ENCODE results near the gene FBLL1. TPM values are rescaled to one million over a fixed set of nuclear protein-coding genes. Genes with fewer than 3 reads are reported as not detected.

The FBLL1 gene
- total RNA-seq, 1 donor from 2014 or later: 3.8 TPM

- H3K27ac Mint-ChIP-seq (ENCODE audit: unreplicated experiment): no peak overlapping the region
- no peak for DNase-seq (ENCODE audit: extremely low spot score, unreplicated experiment)
- H3K27me3 Mint-ChIP-seq (ENCODE audit: unreplicated experiment): no peaks in the 10 kb centered on the region
- no peak overlapping the region for H3K4me3 Mint-ChIP-seq (ENCODE audit: unreplicated experiment)
- no peak for TF ChIP-seq CTCF (IDR thresholded peaks at IDR 0.05)
- peaks cover 1% of the 10 kb centered on the region for H3K36me3 Mint-ChIP-seq (ENCODE audit: unreplicated experiment)
- H3K4me1 Mint-ChIP-seq (ENCODE audit: unreplicated experiment): peaks cover 15% of the 10 kb centered on the region
- no peaks in the 10 kb centered on the region for H3K9me3 Mint-ChIP-seq (ENCODE audit: unreplicated experiment)
These were observed 1.3 kb upstream of the FBLL1 start for GRCh38 chr5:168527756-168528295.

- TF ChIP-seq CTCF (IDR thresholded peaks at IDR 0.05): no peak
- Mint-ChIP-seq H3K4me1 (ENCODE audit: unreplicated experiment) (peaks cover 15% of the 10 kb centered on the region), H3K27ac (ENCODE audit: unreplicated experiment) (no peak overlapping the region), H3K4me3 (ENCODE audit: unreplicated experiment) (peak overlapping the region; percentile 71), H3K9me3 (ENCODE audit: unreplicated experiment) (no peaks in the 10 kb centered on the region), H3K36me3 (ENCODE audit: unreplicated experiment) (no peaks in the 10 kb centered on the region), H3K27me3 (ENCODE audit: unreplicated experiment) (no peaks in the 10 kb centered on the region)
- no peak for DNase-seq (ENCODE audit: extremely low spot score, unreplicated experiment)
These were observed 499 bp downstream of the FBLL1 start for GRCh38 chr5:168529374-168530234.

GRCh38 chr5:168530621-168531150 lies 1.6 kb downstream of the FBLL1 start:
- Mint-ChIP-seq H3K36me3 (ENCODE audit: unreplicated experiment) (no peaks in the 10 kb centered on the region), H3K9me3 (ENCODE audit: unreplicated experiment) (no peaks in the 10 kb centered on the region), H3K27me3 (ENCODE audit: unreplicated experiment) (no peaks in the 10 kb centered on the region), H3K4me3 (ENCODE audit: unreplicated experiment) (peak overlapping the region; percentile 71), H3K4me1 (ENCODE audit: unreplicated experiment) (peaks cover 15% of the 10 kb centered on the region), H3K27ac (ENCODE audit: unreplicated experiment) (no peak overlapping the region)
- TF ChIP-seq CTCF (IDR thresholded peaks at IDR 0.05): no peak
- DNase-seq (ENCODE audit: extremely low spot score, unreplicated experiment): no peak

- Mint-ChIP-seq H3K9me3 (ENCODE audit: unreplicated experiment) (no peaks in the 10 kb centered on the region), H3K27ac (ENCODE audit: unreplicated experiment) (no peak overlapping the region), H3K4me3 (ENCODE audit: unreplicated experiment) (no peak overlapping the region), H3K27me3 (ENCODE audit: unreplicated experiment) (no peaks in the 10 kb centered on the region), H3K36me3 (ENCODE audit: unreplicated experiment) (no peaks in the 10 kb centered on the region), H3K4me1 (ENCODE audit: unreplicated experiment) (peaks cover 15% of the 10 kb centered on the region)
- DNase-seq (ENCODE audit: extremely low spot score, unreplicated experiment): no peak
- no peak for TF ChIP-seq CTCF (IDR thresholded peaks at IDR 0.05)
These were observed 2.1 kb downstream of the FBLL1 start for GRCh38 chr5:168531191-168531590.
